Spinal cord (tissue), 4 donors: ENCODE results near the gene SEMG1. TPM values are rescaled to one million over a fixed set of nuclear protein-coding genes. Genes with fewer than 3 reads are reported as not detected.

Source experiments
- polyA plus RNA-seq, 2 donors: library from polyadenylated mRNA; unstranded; fragments of 120-200 nt; gene quantifications; one replicate each; pipeline ENCODE4 v1.2.1, GENCODE V29; 2013; ENCODE audit not compliant: insufficient read length in 2 of 2
- total RNA-seq, 2 donors: library from RNA; depleted of rRNA in 1 of 2; stranded (reverse); fragments of 120-200 nt in 1 of 2; fragments of >200 nt in 1 of 2; gene quantifications; one replicate each; pipeline versions ENCODE4 v1.2.3 to v1.2.4, GENCODE V29; 2013 to 2014

SEMG1 gene
- total and polyA plus RNA-seq, 4 donors: not detected

Other genes with a start within 250 kb of the SEMG1 start
- gene TOMM34, start 246.6 kb upstream of the SEMG1 start, total RNA-seq: 10 to 100 TPM; 10.8 to 23.9 TPM
- 10 to 100 TPM; 27.9 to 28.5 TPM for gene TOMM34, start 246.6 kb upstream of the SEMG1 start, polyA plus RNA-seq
- gene STK4, start 240.5 kb upstream of the SEMG1 start, total RNA-seq: 10 to 100 TPM; 20.7 to 36.5 TPM
- gene STK4, start 240.5 kb upstream of the SEMG1 start, polyA plus RNA-seq: 10 to 100 TPM; 13.5 to 15.3 TPM
- gene KCNS1, start 105.9 kb upstream of the SEMG1 start, total RNA-seq: 1 to 10 TPM; 4.0 to 6.4 TPM
- 1 to 10 TPM; 7.0 to 7.9 TPM for gene KCNS1, start 105.9 kb upstream of the SEMG1 start, polyA plus RNA-seq
- gene WFDC5, start 91.9 kb upstream of the SEMG1 start, total RNA-seq: under 1 TPM in 1 of 2 donors, not detected in 1; 0.28 TPM
- under 1 TPM; 0.33 to 0.57 TPM for gene WFDC5, start 91.9 kb upstream of the SEMG1 start, polyA plus RNA-seq
- gene WFDC12, start 82.6 kb upstream of the SEMG1 start, total RNA-seq: not detected
- gene WFDC12, start 82.6 kb upstream of the SEMG1 start, polyA plus RNA-seq: not detected
- not detected for gene PI3, start 32.1 kb upstream of the SEMG1 start, total RNA-seq
- gene PI3, start 32.1 kb upstream of the SEMG1 start, polyA plus RNA-seq: not detected
- not detected for gene SEMG2, start 14.3 kb downstream of the SEMG1 start, total RNA-seq
- gene SEMG2, start 14.3 kb downstream of the SEMG1 start, polyA plus RNA-seq: not detected
- 10 to 100 TPM; 10.2 to 15.5 TPM for gene SLPI, start 47.5 kb downstream of the SEMG1 start, total RNA-seq
- 1 to 10 TPM; 5.2 to 8.7 TPM for gene SLPI, start 47.5 kb downstream of the SEMG1 start, polyA plus RNA-seq
- under 1 TPM; 0.11 to 0.20 TPM for gene RBPJL, start 99.8 kb downstream of the SEMG1 start, total RNA-seq
- gene RBPJL, start 99.8 kb downstream of the SEMG1 start, polyA plus RNA-seq: under 1 TPM; 0.53 to 0.59 TPM
- 10 to 100 TPM; 13.0 to 21.2 TPM for gene MATN4, start 101.3 kb downstream of the SEMG1 start, total RNA-seq
- gene MATN4, start 101.3 kb downstream of the SEMG1 start, polyA plus RNA-seq: 1 to 10 TPM; 3.6 to 9.9 TPM
- gene SDC4, start 141.4 kb downstream of the SEMG1 start, total RNA-seq: 10 to 100 TPM; 12.8 to 25.5 TPM
- 10 to 100 TPM in 1 of 2 donors, 1 to 10 TPM in 1; 5.6 to 10.6 TPM for gene SDC4, start 141.4 kb downstream of the SEMG1 start, polyA plus RNA-seq
- gene SYS1, start 156.1 kb downstream of the SEMG1 start, total RNA-seq: 10 to 100 TPM; 19.1 to 25.1 TPM
- 10 to 100 TPM; 30.1 to 32.8 TPM for gene SYS1, start 156.1 kb downstream of the SEMG1 start, polyA plus RNA-seq
- under 1 TPM; 0.39 to 0.69 TPM for gene TP53TG5, start 171.3 kb downstream of the SEMG1 start, total RNA-seq
- 1 to 10 TPM; 1.7 to 3.9 TPM for gene TP53TG5, start 171.3 kb downstream of the SEMG1 start, polyA plus RNA-seq
- gene DBNDD2, start 201.3 kb downstream of the SEMG1 start, total RNA-seq: 10 to 100 TPM; 22.7 to 31.5 TPM
- 10 to 100 TPM; 68.7 to 69.3 TPM for gene DBNDD2, start 201.3 kb downstream of the SEMG1 start, polyA plus RNA-seq
- 10 to 100 TPM; 22.1 to 87.6 TPM for gene PIGT, start 209.1 kb downstream of the SEMG1 start, total RNA-seq
- 10 to 100 TPM; 75.4 to 98.4 TPM for gene PIGT, start 209.1 kb downstream of the SEMG1 start, polyA plus RNA-seq